Progenitor cell of endocrine pancreas (in vitro differentiated cells): ENCODE data around the gene OR2H2. TPM values are rescaled to one million over a fixed set of nuclear protein-coding genes. Genes with fewer than 3 reads are reported as not detected.
A peak's percentile ranks its signal among the peaks of the same experiment; 100 is the strongest.

Source experiments
- DNase-seq: peaks from one replicate; pipeline ENCODE4 v3.0.0; 2021; ENCODE audit warnings: low spot score; ENCODE audit not compliant: unreplicated experiment
- H3K27ac Mint-ChIP-seq: 2 replicates; pipeline ENCODE4 v1.8.0; 2021; ENCODE audit warnings: mild to moderate bottlenecking, moderate library complexity, mixed read lengths
- H3K27me3 Mint-ChIP-seq: 2 replicates; pipeline ENCODE4 v1.8.0; 2021; ENCODE audit warnings: mixed read lengths
- H3K36me3 Mint-ChIP-seq: 2 replicates; pipeline ENCODE4 v1.8.0; 2022; ENCODE audit warnings: mixed read lengths; ENCODE audit not compliant: insufficient read depth
- H3K4me1 Mint-ChIP-seq: 2 replicates; pipeline ENCODE4 v1.8.0; 2021; ENCODE audit warnings: low read depth, mixed read lengths
- H3K4me3 Mint-ChIP-seq: 2 replicates; pipeline ENCODE4 v1.8.0; 2021; ENCODE audit warnings: low read depth, mild to moderate bottlenecking, moderate library complexity, mixed read lengths
- H3K9me3 Mint-ChIP-seq: 2 replicates; pipeline ENCODE4 v1.8.0; 2021; ENCODE audit warnings: low read depth, mixed read lengths
- total RNA-seq: library from RNA; stranded (reverse); gene quantifications from 2 replicates; pipeline ENCODE4 v1.2.1, GENCODE V29; 2021
- TF ChIP-seq, protein P1 (sequence below): fragments of 200-600 bp; sonication (generic); IDR thresholded peaks from one replicate; pipeline ENCODE4 v1.5.0; 2021; ENCODE audit warnings: antibody characterized with exemption, mild to moderate bottlenecking; ENCODE audit not compliant: unreplicated experiment

Gene OR2H2
- total RNA-seq, 1 donor from 2014 or later = not detected

DNA sequence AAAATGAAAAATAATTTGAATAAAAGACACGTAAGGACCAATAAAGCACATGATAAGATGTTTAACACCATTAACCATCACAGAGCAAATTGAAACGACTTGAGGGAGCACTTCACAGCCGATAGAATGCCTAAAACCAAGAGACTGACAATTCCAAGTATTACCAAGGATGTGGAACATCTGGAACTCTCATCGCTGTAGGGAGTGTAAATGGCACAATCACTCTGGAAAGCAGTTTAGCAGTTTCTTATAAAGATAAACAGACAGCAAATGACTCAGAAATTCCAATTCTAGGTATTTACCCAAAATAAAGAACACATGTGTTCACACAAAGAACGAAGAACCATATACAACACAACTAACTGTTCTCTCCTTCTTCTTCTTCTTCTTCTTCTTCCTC lies 16.9 kb upstream of the OR2H2 start:
- Mint-ChIP-seq H3K9me3 (no peaks in the 10 kb centered on the region), H3K4me1 (no peaks in the 10 kb centered on the region), H3K4me3 (no peak overlapping the region), H3K36me3 (no peaks in the 10 kb centered on the region), H3K27ac (no peak overlapping the region), H3K27me3 (peaks cover 37% of the 10 kb centered on the region)
- TF ChIP-seq, protein P1, sequence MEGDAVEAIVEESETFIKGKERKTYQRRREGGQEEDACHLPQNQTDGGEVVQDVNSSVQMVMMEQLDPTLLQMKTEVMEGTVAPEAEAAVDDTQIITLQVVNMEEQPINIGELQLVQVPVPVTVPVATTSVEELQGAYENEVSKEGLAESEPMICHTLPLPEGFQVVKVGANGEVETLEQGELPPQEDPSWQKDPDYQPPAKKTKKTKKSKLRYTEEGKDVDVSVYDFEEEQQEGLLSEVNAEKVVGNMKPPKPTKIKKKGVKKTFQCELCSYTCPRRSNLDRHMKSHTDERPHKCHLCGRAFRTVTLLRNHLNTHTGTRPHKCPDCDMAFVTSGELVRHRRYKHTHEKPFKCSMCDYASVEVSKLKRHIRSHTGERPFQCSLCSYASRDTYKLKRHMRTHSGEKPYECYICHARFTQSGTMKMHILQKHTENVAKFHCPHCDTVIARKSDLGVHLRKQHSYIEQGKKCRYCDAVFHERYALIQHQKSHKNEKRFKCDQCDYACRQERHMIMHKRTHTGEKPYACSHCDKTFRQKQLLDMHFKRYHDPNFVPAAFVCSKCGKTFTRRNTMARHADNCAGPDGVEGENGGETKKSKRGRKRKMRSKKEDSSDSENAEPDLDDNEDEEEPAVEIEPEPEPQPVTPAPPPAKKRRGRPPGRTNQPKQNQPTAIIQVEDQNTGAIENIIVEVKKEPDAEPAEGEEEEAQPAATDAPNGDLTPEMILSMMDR = no peak
- DNase-seq = no peak

DNA sequence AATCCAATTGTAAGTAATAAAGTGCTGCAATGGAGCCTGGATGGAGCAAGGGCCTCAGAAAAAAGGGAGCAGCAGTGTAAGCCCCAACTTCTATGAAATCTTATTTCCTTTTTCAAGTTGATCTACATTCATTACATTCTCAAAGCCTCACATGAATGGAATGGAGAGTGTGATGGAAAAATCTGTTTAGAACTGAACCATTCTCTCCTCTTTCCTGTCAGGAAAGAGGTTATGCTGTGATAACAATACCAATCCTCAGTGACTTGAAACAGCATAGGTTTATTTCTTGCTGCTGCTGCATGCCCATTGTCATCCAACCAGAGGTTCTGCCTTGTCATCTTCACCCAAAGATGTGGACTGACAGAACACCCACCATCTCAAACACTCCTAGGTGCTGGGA lies 8.9 kb upstream of the OR2H2 start:
- Mint-ChIP-seq H3K27ac (no peak overlapping the region), H3K4me3 (no peak overlapping the region), H3K27me3 (peaks cover 31% of the 10 kb centered on the region), H3K4me1 (peaks cover 2% of the 10 kb centered on the region), H3K9me3 (no peaks in the 10 kb centered on the region), H3K36me3 (no peaks in the 10 kb centered on the region)
- no peak for DNase-seq
- TF ChIP-seq, protein P1 = no peak

DNA sequence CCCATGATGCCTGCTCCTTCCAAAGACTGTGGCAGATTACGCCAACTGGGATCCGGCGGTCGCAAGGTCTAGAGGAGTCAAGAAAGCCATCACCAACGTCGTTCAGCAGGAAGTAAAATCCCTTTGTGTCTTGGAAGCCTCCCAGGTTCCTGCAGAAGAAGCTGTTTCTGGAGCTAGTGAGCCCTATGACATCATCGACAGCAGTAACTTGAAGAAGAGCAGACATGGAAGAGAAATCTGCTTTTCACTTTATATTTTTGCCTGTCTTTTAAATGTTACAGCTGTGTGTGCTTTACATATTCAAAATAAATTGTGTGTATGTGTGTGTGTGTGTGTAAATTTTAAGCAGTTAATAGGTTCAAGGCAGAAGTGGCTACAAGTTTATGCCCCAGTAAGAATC lies 7.4 kb upstream of the OR2H2 start:
- Mint-ChIP-seq H3K27me3 (peaks cover 21% of the 10 kb centered on the region), H3K27ac (no peak overlapping the region), H3K36me3 (no peaks in the 10 kb centered on the region), H3K4me1 (peaks cover 2% of the 10 kb centered on the region), H3K4me3 (no peak overlapping the region), H3K9me3 (no peaks in the 10 kb centered on the region)
- DNase-seq = no peak
- TF ChIP-seq, protein P1 = no peak

DNA sequence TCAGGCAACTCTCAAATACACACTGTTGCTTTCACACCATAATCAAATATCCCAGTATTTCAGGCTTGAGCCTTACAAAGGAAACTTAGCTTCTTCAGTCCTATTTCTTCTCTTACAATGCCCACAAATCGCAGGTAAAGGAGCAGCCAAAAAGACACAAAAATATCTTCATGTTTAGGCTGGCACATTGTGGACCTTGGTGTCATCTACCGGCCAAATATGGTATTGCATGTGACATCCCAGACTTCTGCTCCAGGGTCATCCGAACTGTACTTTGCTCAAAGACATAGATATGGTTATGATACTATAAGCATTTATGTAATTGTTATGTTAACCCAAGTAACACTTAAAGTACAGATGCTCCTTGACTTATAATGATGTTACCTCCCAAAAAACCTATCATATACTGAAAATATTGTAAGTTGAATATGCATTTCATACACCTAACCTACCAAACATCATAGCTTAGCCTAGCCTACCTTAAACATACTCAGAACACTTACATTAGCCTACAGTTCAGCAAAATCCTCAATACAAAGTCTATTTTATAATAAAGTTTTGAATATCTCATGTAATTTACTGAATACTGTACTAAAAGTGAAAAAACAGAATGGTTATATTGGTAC lies 4.6 kb downstream of the OR2H2 start:
- Mint-ChIP-seq H3K9me3 (no peaks in the 10 kb centered on the region), H3K4me1 (no peaks in the 10 kb centered on the region), H3K36me3 (no peaks in the 10 kb centered on the region), H3K27ac (no peak overlapping the region), H3K27me3 (peaks cover 22% of the 10 kb centered on the region), H3K4me3 (no peak overlapping the region)
- DNase-seq = peak; percentile 27
- TF ChIP-seq, protein P1 = peak; percentile 90

DNA sequence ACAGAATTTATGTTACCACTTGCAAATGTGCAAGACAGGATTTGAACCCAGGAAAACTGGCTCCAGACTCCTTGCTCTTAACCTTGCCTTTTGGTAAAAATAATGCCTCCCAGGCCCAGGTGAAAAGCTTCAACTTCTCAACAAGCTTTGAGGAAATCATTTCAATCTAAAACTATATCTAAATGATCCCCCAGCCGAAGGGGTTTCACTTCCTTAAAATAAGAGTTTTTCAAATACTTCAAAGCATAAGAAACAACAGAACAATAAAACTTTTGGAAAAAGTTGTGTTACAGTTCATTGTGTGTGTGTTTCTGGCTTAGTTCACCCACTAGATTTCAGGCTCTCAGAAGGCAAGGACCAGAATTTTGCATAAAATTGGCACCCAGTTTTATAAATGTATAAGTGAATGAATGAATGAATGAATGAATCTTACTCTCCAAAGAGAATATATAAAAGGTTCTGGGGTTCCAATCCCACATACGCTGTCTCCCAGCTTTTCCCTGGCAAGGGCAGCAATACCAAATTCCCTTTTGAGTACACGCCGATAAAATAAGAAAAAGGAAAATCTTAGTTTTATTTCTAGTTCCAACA lies 5.4 kb downstream of the OR2H2 start:
- Mint-ChIP-seq H3K27me3 (peaks cover 19% of the 10 kb centered on the region), H3K27ac (no peak overlapping the region), H3K36me3 (no peaks in the 10 kb centered on the region), H3K9me3 (no peaks in the 10 kb centered on the region), H3K4me1 (no peaks in the 10 kb centered on the region), H3K4me3 (no peak overlapping the region)
- DNase-seq = no peak
- TF ChIP-seq, protein P1 = no peak
